CD4-positive, alpha-beta T cell treated with Interleukin-6 at 100 ng/mL for 8 hours (primary cell): ENCODE measurements around the gene AXIN2.
"Not testable (repeated sequence)": the region's sequence is repeated elsewhere in the genome, so short reads cannot be mapped to it uniquely, and the experiment has no call there.

Experiments
- DNase-seq: peaks from one replicate; pipeline ENCODE4 v3.0.0-alpha.2; 2020; ENCODE audit warnings: mixed read lengths, low spot score

The AXIN2 gene

GRCh38 chr17:65536573-65537342 is 24.7 kb downstream of the AXIN2 start:
- DNase-seq: no peak

- no peak for DNase-seq
Measured at GRCh38 chr17:65535777-65536572, 25.5 kb downstream of the AXIN2 start.

GRCh38 chr17:65533852-65534457 is 27.5 kb downstream of the AXIN2 start:
- no peak for DNase-seq

GRCh38 chr17:65533056-65533745 is 28.2 kb downstream of the AXIN2 start:
- DNase-seq: no peak

GRCh38 chr17:65532101-65532890 is 29.2 kb downstream of the AXIN2 start:
- no peak for DNase-seq

- DNase-seq: no peak
Measured at GRCh38 chr17:65531256-65532100, 30.0 kb downstream of the AXIN2 start.

- no peak for DNase-seq
Measured at GRCh38 chr17:65530523-65531255, 30.8 kb downstream of the AXIN2 start.

GRCh38 chr17:65529761-65530522 is 31.5 kb downstream of the AXIN2 start:
- DNase-seq: no peak

- DNase-seq: no peak
Measured at GRCh38 chr17:65529040-65529633, 32.3 kb downstream of the AXIN2 start.

- DNase-seq: no peak
Measured at GRCh38 chr17:65527857-65528591, 33.4 kb downstream of the AXIN2 start.

GRCh38 chr17:65527381-65527780 is 34.1 kb downstream of the AXIN2 start:
- no peak for DNase-seq

GRCh38 chr17:65526854-65527253 is 34.6 kb downstream of the AXIN2 start:
- not testable (repeated sequence) for DNase-seq

GRCh38 chr17:65523853-65524664 is 37.4 kb downstream of the AXIN2 start:
- DNase-seq: no peak

GRCh38 chr17:65523411-65523810 is 38.0 kb downstream of the AXIN2 start:
- peak; percentile 41 for DNase-seq

GRCh38 chr17:65522751-65523404 is 38.6 kb downstream of the AXIN2 start:
- DNase-seq: no peak

- DNase-seq: no peak
Measured at GRCh38 chr17:65519462-65519861, 42.0 kb downstream of the AXIN2 start.

- no peak for DNase-seq
Measured at GRCh38 chr17:65518256-65518655, 43.2 kb downstream of the AXIN2 start.
